RPMI7951 (cell line): Measurements from ENCODE around the gene ZNF473. TPM values are rescaled to one million over a fixed set of nuclear protein-coding genes. Genes with fewer than 3 reads are reported as not detected.
"Not testable (repeated sequence)": the region's sequence is repeated elsewhere in the genome, so short reads cannot be mapped to it uniquely, and the experiment has no call there.

ENCODE experiments used
- DNase-seq: peaks from one replicate; pipeline ENCODE4 v3.0.0-alpha.2; 2012; ENCODE audit warnings: low read depth
- total RNA-seq: library from RNA; depleted of rRNA; stranded (reverse); fragments of >200 nt; shearing (Covaris generic); gene quantifications from 2 replicates; pipeline ENCODE4 v1.2.3, GENCODE V29; 2014; rRNA removed

Gene ZNF473
- total RNA-seq, 1 experiment from 2014 or later: 14.2 TPM

DNA sequence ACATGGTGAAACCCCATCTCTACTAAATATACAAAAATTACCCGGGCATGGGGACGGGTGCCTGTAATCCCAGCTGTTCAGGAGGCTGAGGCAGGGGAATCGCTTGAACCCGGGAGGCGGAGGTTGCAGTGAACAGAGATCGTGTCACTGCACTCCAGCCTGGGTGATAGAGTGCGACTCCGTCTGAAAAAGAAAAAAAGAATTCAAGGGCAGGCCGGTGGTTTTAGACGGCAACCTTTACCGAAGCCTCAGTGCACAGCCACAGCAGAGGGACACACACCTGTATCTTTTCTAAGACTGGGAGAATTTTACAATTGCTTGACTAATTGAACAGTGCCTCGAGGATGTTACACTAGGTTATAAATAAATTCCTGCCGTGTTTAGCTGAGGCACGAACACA lies 73.9 kb downstream of the ZNF473 start:
- DNase-seq: not testable (repeated sequence)

GRCh38 chr19:50100946-50101345 lies 75.1 kb downstream of the ZNF473 start:
- DNase-seq: not testable (repeated sequence)

Other genes with a start within 250 kb of the ZNF473 start
- 33.7 and 34.5 TPM in 2 replicates for gene FUZ, start 212.7 kb upstream of the ZNF473 start, total RNA-seq
- 22.9 and 29.3 TPM in 2 replicates for gene MED25, start 207.7 kb upstream of the ZNF473 start, total RNA-seq
- 89.9 and 100 TPM in 2 replicates for gene PTOV1, start 174.8 kb upstream of the ZNF473 start, total RNA-seq
- gene PNKP, start 158.4 kb upstream of the ZNF473 start, total RNA-seq: 22.7 and 29.7 TPM in 2 replicates
- gene AKT1S1, start 148.7 kb upstream of the ZNF473 start, total RNA-seq: 10.8 and 15.3 TPM in 2 replicates
- gene TBC1D17, start 148.3 kb upstream of the ZNF473 start, total RNA-seq: 10.3 and 12.3 TPM in 2 replicates
- gene IL4I1, start 129.1 kb upstream of the ZNF473 start, total RNA-seq: 0.39 and 1.3 TPM in 2 replicates
- 9.5 and 11.6 TPM in 2 replicates for gene ATF5, start 96.8 kb upstream of the ZNF473 start, total RNA-seq
- 51.0 and 69.7 TPM in 2 replicates for gene NUP62, start 96.5 kb upstream of the ZNF473 start, total RNA-seq
- not detected in 2 replicates for gene SIGLEC11, start 64.8 kb upstream of the ZNF473 start, total RNA-seq
- 26.2 and 41.7 TPM in 2 replicates for gene VRK3, start 633 bp upstream of the ZNF473 start, total RNA-seq
- gene IZUMO2, start 137.3 kb downstream of the ZNF473 start, total RNA-seq: not detected in 2 replicates
- under 0.01 and 0.39 TPM in 2 replicates for gene MYH14, start 177.6 kb downstream of the ZNF473 start, total RNA-seq